ENCODE data around the gene STK33. TPM values are rescaled to one million over a fixed set of nuclear protein-coding genes. Genes with fewer than 3 reads are reported as not detected.
A peak's percentile ranks its signal among the peaks of the same experiment; 100 is the strongest.

The STK33 gene
- total RNA-seq, 1 donor from 2014 or later = 14.9 TPM

- Histone ChIP-seq H3K27me3 (ENCODE audit: control insufficient read depth, insufficient read depth, low read length) (no peaks in the 10 kb centered on the region), H3K4me3 (ENCODE audit: low read depth, low read length) (no peak overlapping the region), H3K36me3 (ENCODE audit: control insufficient read depth, insufficient read depth, low read length) (no peaks in the 10 kb centered on the region)
- DNase-seq (ENCODE audit: low read depth) = no peak
- TF ChIP-seq CTCF (IDR thresholded peaks at IDR 0.05; ENCODE audit: insufficient read depth, low read length, poor library complexity, severe bottlenecking) = no peak
These were observed 206.9 kb downstream of the STK33 start for GRCh38 chr11:8387141-8387540.

GRCh38 chr11:8386134-8386864, 207.7 kb downstream of the STK33 start:
- TF ChIP-seq CTCF (IDR thresholded peaks at IDR 0.05; ENCODE audit: insufficient read depth, low read length, poor library complexity, severe bottlenecking) = no peak
- DNase-seq (ENCODE audit: low read depth) = no peak
- Histone ChIP-seq H3K27me3 (ENCODE audit: control insufficient read depth, insufficient read depth, low read length) (no peaks in the 10 kb centered on the region), H3K36me3 (ENCODE audit: control insufficient read depth, insufficient read depth, low read length) (no peaks in the 10 kb centered on the region), H3K4me3 (ENCODE audit: low read depth, low read length) (no peak overlapping the region)

- H3K27me3 ChIP-seq (ENCODE audit: control insufficient read depth, insufficient read depth, low read length) = no peaks in the 10 kb centered on the region
- H3K4me3 ChIP-seq (ENCODE audit: low read depth, low read length) = no peak overlapping the region
- DNase-seq (ENCODE audit: low read depth) = peak; percentile 86
- peak; percentile 52 for TF ChIP-seq CTCF (IDR thresholded peaks at IDR 0.05; ENCODE audit: insufficient read depth, low read length, poor library complexity, severe bottlenecking)
- no peaks in the 10 kb centered on the region for H3K36me3 ChIP-seq (ENCODE audit: control insufficient read depth, insufficient read depth, low read length)
These were observed 209.7 kb downstream of the STK33 start for GRCh38 chr11:8384199-8384821.

GRCh38 chr11:8383627-8384026, 210.4 kb downstream of the STK33 start:
- TF ChIP-seq CTCF (IDR thresholded peaks at IDR 0.05; ENCODE audit: insufficient read depth, low read length, poor library complexity, severe bottlenecking) = no peak
- Histone ChIP-seq H3K36me3 (ENCODE audit: control insufficient read depth, insufficient read depth, low read length) (no peaks in the 10 kb centered on the region), H3K4me3 (ENCODE audit: low read depth, low read length) (no peak overlapping the region), H3K27me3 (ENCODE audit: control insufficient read depth, insufficient read depth, low read length) (no peaks in the 10 kb centered on the region)
- no peak for DNase-seq (ENCODE audit: low read depth)

GRCh38 chr11:8383227-8383626, 210.8 kb downstream of the STK33 start:
- H3K27me3 ChIP-seq (ENCODE audit: control insufficient read depth, insufficient read depth, low read length) = no peaks in the 10 kb centered on the region
- no peak for TF ChIP-seq CTCF (IDR thresholded peaks at IDR 0.05; ENCODE audit: insufficient read depth, low read length, poor library complexity, severe bottlenecking)
- H3K36me3 ChIP-seq (ENCODE audit: control insufficient read depth, insufficient read depth, low read length) = no peaks in the 10 kb centered on the region
- no peak overlapping the region for H3K4me3 ChIP-seq (ENCODE audit: low read depth, low read length)
- no peak for DNase-seq (ENCODE audit: low read depth)
